NCI-H2196 (cell line): Measurements from ENCODE around the gene P2RX4.
A peak's percentile ranks its signal among the peaks of the same experiment; 100 is the strongest.
"Not testable (repeated sequence)": the region's sequence is repeated elsewhere in the genome, so short reads cannot be mapped to it uniquely, and the experiment has no call there.

Source experiments
- DNase-seq: peaks from one replicate; lab custom pipeline; 2025; ENCODE audit not compliant: unreplicated experiment; lab: John Stamatoyannopoulos, UW

P2RX4 gene, protein sequence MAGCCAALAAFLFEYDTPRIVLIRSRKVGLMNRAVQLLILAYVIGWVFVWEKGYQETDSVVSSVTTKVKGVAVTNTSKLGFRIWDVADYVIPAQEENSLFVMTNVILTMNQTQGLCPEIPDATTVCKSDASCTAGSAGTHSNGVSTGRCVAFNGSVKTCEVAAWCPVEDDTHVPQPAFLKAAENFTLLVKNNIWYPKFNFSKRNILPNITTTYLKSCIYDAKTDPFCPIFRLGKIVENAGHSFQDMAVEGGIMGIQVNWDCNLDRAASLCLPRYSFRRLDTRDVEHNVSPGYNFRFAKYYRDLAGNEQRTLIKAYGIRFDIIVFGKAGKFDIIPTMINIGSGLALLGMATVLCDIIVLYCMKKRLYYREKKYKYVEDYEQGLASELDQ

DNA sequence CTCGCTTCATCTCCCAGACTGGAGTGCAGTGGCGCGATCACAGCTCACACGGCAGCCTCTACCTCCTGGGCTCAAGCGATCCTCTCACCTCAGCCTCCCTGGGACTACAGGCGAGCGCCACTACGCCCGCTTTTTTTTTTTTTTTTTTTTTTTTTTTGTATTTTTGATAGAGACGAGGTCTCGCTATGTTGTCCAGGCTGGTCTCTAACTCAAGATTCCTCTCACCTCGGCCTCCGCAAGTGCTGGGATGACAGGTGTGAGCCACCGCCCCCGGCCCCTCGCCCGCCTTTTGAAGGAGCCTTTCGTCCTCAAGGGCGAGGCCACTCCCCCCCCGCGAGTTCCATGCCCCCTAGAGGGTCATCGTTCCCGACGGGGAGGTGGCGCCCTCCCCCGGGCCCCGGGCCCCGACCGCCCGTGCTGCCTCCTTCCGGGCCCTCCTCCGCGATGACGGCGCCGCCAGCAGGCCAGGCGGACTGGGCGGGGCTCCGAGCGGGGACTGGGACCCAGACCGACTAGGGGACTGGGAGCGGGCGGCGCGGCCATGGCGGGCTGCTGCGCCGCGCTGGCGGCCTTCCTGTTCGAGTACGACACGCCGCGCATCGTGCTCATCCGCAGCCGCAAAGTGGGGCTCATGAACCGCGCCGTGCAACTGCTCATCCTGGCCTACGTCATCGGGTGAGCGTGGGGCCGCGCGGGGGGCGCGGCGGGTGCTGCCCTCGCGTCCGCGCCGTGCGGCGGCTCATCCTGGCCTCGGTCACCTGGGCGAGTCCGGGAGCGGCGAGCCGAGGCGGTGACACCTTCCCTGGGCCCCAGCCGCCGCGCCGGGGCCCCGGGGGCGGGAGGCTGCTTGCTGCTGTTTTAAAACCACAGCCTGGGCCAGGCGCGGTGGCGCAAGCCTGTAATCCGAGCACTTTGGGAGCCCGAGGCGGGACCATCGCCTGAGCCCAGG lies at the start of gene P2RX4:
TSS of gene P2RX4 (plus strand) at position 506 of the 949 bp plus-strand sequence. CDS start at position 542, 36 bp downstream.
- DNase-seq: peak; percentile 86

DNA sequence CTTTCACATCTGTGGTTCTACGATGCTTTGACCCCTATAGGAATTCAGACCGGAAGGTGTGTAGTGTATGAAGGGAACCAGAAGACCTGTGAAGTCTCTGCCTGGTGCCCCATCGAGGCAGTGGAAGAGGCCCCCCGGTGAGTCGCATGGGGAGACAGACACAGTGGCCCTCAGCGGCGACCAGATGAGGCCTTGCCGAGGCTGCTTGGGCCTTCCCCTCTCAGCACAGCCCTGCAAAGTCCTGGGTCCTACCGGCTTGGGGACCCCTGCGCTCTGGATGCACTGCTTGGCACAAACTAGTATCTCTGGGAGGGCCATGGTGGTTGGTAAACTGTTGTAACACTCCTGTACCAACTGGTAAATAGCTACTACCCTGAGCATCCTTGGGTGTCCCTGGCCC lies 47.5 kb upstream of the P2RX4 start:
- DNase-seq: no peak

DNA sequence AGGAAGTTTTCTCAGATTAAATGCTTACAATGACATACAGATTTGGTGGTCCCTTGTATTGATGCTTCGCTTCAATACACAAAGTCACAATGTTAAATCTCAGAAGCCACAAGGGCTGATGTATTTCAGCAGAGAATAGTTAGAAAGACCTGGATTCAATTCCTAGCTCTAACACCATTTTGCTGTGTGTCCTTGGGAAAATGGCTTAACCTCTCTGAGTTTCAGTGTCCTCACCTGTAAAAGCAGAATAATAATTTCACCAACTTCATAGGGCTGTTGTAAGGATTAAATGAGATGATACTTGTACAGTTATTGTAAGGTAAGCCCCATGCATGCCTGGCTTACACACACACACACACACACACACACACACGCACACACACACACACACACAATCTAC lies 46.9 kb upstream of the P2RX4 start:
- DNase-seq: no peak

DNA sequence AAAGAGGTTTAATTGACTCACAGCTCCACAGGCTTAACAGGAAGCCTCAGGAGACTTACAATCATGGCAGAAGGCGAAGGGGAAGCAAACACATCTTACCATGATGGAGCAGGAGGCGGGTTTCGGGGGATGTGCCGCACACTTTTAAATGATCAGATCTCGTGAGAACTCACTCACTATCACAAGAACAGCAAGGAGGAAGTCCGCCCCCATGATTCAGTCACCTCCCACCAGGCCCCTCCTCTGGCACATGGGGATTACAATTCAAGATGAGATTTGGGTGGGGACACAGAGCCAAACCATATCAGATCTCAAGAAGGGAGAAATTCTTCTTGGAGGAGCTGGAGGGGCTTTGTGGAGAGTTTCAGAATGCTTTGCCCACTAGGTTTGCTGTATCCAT lies 45.1 kb upstream of the P2RX4 start:
- not testable (repeated sequence) for DNase-seq

DNA sequence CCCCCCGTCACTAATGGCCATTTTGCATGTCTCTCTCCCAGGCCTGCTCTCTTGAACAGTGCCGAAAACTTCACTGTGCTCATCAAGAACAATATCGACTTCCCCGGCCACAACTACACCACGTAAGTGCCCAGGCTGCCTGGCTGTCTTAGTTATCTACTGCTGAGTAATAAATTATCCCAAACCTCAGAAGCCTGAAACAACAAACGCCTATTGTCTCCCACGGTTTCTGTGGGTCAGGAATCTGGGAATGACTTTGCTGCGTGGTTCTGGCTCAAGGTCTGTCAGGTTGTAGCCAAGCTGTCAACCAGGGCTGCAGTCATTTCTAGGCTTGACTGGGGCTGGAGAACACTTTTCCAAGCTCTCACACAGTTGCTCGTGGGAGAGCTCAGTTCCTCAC lies 44.6 kb upstream of the P2RX4 start:
- no peak for DNase-seq

DNA sequence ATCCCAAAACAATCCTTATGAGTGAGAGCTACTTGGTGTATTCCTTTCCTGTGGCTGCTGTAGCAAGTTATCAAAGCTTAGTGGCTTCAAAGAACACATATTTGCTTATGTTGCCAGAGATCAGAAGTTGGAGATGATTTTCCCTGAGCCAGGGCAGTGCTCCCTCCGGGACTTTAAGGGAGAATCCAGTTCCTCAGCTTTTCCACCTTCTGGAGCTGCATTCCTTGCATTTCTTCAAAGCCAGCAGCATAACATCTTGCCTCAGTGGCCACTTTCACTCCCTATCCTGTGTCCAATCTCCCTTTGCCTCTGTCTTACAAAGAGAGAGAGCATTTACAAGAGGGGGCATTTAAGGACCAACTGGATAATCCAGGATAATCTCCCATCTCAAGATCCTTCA lies 43.6 kb upstream of the P2RX4 start:
- no peak for DNase-seq

DNA sequence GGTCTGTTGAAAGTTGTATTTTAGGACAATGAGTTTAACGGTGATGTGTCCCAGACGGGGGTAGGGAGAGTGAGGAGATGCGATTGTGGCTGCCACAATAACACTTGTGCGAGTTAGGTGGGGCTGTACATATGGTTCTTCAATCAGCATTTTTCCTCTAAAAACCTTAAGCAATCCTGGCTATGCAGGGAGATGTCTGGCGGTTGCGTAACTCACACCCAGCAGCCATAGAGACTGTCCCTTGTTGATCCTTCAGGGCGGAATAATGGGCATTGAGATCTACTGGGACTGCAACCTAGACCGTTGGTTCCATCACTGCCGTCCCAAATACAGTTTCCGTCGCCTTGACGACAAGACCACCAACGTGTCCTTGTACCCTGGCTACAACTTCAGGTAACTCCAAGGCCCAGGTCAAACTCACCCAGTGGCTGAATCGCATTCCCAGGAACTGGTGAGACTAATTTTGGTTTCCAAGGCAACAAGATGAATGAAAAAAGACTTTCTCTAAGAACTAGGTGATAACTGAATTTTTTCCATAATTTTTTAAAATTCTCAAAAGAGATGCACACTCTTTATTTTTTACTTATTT lies 42.6 kb upstream of the P2RX4 start:
- DNase-seq: no peak

DNA sequence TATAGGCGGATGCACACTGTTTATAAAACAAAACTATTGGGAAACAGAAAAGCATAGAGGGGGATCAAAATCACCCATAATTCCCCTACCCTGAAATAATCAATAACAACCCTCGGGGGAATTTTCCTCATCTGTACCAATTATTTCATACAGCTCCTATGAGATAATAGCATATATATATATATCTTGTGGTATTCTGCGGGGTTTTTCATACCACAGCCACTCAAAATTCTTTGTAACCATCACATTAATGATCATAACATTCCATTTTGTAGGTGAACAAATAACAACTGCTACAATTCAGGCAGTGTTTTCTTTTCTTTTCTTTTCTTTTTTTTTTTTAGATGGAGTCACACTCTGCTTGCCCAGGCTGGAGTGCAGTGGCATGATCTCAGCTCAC lies 42.0 kb upstream of the P2RX4 start:
- no peak for DNase-seq

DNA sequence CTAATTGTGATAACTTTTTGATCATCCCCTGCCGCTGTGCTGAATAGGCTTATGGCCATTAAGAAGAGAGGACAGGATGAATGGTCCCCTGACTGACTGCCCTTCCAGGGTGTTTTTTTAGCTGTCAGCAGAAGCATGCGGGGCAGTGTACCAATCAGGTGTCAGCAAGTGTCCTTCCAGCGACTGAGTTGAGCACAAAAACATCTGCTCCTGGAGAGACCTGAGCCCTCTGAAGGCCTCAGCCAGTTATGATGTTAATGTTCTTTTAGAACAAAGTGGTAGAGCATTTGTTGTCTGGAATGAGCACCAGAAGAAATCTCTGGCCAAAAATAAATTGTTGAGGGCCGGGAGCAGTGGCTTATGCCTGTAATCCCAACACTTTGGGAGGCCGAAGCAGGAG lies 39.8 kb upstream of the P2RX4 start:
- no peak for DNase-seq

DNA sequence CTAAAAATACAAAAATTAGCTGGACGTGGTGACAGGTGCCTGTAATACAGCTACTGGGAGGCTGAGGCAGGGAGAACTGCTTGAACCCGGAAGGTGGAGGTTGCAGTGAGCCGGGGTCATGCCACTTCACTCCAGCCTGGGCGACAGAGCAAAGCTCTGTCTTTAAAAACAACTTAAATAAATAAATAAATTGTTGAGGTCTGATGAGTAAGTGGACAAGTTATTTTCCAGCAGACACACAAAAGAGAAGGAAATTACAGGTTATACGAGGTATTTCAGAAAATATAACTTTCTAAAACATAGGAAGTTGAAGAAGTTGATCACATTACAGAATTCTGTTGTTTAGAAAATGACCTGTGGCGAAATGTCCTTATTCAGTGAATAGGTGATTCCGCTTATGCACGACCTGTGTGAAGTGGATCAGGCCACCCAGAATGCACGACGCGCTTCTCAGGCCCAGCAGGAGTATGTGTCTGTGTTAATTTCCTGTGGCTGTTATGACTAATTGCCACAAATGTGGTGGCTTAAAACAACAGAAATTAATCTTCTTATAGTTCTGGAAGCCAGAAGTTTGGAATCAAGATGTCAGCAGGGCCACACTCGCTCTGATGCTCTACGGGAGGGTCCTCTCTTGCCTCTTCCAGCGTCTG lies 39.2 kb upstream of the P2RX4 start:
- DNase-seq: no peak

DNA sequence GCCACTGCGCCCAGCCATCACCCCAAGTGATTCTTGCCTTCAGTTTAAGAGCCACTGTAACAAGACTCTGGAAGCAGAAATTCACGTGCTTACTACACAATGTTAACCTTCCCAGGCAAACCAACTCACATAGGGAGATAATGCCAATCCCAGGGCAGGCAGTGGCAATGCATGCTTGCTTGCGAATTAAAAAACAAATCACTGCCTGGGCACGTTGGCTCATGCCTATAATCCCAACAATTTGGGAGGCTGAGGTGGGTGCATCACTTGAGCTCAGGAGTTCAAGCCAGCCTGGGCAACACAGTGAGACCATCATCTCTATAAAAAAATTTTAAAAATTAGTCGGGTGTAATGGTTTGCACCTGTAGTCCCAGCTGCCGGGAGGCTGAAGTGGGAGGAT lies 37.8 kb upstream of the P2RX4 start:
- DNase-seq: no peak

DNA sequence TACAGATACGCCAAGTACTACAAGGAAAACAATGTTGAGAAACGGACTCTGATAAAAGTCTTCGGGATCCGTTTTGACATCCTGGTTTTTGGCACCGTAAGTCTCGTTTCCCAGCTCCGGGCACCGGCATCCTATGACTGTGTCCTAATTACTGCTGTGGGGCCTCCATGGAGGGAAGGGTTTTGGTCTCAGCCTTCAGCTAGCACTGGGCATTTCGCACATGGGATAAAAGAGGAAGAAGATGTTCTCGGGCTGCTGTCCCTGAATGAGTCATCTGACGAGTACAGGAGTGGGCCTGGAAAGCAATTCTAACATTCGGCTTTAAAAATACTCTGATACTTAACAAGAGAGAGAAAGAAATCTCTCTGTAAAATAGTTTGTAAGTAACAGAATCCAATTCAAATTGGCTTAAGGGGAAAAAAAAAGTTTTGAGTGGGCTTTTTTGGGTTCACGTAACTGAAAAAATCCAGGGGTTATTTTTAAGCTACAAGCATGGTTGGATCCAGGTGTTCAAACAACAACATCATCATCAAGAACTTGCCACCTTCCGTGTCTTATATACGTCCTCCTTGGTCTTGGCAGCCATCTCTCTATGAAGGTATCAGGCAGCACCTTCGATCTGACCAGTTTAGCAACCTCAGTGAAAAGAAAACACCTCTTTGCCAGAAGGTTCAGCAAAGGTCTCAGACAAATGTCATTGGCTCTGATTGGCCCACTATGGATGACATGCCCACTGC lies 34.4 kb upstream of the P2RX4 start:
- DNase-seq: no peak

DNA sequence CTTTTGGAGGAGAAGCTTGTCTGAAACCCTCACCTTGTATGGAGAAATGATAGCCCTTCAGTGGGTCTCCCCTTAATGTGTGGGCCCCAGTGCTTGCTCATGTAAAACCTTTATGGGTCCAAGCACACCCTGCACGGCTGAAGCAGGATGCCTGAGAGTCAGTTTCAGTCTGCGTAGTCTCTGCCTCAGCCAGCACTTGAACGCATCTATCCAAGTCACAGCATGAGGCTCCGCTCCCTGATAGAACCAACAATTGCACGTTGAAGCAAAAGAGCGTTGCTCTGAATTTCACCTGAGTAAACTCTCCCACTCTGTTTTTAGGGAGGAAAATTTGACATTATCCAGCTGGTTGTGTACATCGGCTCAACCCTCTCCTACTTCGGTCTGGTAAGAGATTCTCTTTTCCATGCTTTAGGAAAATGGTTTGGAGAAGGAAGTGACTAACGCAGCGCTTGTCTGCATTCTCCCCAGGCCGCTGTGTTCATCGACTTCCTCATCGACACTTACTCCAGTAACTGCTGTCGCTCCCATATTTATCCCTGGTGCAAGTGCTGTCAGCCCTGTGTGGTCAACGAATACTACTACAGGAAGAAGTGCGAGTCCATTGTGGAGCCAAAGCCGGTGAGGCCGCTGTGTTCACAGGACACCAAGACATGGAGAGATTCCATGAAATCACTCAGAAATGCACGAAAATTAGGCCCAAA lies 33.0 kb upstream of the P2RX4 start:
- no peak for DNase-seq

DNA sequence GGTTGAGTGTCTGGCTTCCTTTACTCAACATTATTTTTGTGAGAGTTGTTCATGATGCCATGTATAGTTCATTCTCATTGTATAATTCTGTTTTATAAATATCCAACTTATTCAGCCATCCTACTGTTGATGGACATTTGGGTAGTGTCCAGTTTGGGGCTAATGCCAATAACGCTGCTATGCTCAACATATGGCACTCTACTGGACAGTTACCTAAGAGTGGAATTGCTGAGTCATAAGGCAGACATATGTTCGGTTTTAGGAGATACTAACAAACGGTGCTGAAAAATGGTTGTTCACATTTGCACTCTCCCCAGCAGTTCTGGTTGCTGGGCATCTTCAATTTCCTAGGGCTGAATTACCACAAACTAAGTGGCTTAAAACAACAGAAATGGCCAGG lies 28.7 kb upstream of the P2RX4 start:
- DNase-seq: no peak

DNA sequence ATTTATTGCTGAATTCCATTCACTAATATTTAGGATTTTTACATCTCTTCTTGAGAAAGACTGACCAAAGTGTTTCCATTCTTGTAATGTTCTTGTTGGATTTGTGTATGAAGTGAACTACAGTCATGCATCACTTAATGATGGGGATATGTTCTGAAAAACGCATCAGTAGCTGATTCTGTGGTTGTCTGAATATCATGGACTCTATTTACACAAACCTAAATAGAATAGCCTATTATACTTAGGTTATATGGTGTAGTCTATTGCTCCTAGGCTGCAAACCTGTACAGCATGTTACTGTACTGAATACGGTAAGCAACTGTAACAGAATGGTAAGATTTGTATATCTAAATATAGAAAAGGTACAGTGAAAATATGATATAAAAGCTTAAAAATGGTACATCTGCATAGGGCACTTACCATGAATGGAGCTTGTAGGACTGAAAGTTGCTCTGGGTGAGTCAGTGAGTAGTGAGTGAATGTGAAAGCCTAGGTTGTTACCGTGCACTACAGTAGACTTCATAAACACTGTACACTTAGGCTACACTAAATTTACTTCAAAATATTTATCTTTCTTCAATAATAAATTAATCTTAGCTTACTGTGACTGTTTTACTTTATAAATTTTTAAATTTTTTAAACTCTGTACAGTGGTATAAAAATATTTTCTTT lies 27.6 kb upstream of the P2RX4 start:
- DNase-seq: no peak

DNA sequence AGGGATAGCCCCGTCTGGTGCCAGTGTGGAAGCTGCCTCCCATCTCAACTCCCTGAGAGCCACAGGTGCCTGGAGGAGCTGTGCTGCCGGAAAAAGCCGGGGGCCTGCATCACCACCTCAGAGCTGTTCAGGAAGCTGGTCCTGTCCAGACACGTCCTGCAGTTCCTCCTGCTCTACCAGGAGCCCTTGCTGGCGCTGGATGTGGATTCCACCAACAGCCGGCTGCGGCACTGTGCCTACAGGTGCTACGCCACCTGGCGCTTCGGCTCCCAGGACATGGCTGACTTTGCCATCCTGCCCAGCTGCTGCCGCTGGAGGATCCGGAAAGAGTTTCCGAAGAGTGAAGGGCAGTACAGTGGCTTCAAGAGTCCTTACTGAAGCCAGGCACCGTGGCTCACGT lies 25.5 kb upstream of the P2RX4 start:
- no peak for DNase-seq

DNA sequence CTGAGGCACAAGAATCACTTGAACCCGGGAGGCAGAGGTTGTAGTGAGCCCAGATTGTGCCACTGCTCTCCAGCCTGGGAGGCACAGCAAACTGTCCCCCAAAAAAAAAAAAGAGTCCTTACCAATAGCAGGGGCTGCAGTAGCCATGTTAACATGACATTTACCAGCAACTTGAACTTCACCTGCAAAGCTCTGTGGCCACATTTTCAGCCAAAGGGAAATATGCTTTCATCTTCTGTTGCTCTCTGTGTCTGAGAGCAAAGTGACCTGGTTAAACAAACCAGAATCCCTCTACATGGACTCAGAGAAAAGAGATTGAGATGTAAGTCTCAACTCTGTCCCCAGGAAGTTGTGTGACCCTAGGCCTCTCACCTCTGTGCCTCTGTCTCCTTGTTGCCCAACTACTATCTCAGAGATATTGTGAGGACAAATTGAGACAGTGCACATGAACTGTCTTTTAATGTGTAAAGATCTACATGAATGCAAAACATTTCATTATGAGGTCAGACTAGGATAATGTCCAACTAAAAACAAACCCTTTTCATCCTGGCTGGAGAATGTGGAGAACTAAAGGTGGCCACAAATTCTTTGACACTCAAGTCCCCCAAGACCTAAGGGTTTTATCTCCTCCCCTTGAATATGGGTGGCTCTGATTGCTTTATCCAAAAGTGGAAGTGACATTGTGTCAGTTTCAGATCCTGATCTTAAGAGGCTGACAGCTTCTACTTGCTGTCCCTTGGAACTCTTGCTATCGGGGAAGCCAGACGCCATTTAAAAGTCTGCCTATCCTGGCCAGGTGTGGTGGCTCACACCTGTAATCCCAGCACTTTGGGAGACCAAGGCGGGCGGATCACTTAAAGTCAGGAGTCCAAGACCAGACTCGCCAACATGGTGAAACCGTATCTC lies 24.7 kb upstream of the P2RX4 start:
- DNase-seq: no peak

DNA sequence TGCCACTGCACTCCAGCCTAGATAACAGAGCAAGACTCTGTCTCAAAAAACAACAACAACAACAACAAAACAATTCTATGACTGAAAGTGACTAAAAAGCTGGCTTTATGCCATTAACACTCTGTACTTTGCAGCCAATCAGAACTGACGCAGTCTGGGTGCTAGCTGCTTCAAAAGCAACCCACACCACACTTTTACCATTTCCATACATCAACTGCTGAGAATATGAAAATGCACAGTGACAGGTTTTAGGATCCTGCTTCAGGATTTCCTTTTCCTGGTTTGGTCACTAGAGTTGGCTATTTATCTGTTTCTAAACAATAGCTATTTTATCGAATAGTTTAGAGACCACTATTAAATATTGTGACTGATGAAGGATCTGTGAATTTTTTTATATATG lies 23.1 kb upstream of the P2RX4 start:
- no peak for DNase-seq
